CD4-positive, alpha-beta T cell treated with Interleukin-12 subunit alpha and Interleukin-12 subunit beta, for 1 hour (primary cell): ENCODE measurements around the gene PIGC.
"Not testable (repeated sequence)": the region's sequence is repeated elsewhere in the genome, so short reads cannot be mapped to it uniquely, and the experiment has no call there.

ENCODE experiments used
- DNase-seq: peaks from one replicate; pipeline ENCODE4 v3.0.0-alpha.2; 2020

The PIGC gene

GRCh38 chr1:172465617-172466016 lies 21.7 kb upstream of the PIGC start:
- no peak for DNase-seq

- DNase-seq = no peak
These were observed 17.0 kb upstream of the PIGC start for GRCh38 chr1:172460887-172461315.

- DNase-seq = no peak
These were observed 16.3 kb upstream of the PIGC start for GRCh38 chr1:172460177-172460576.

- DNase-seq = no peak
These were observed 13.7 kb upstream of the PIGC start for GRCh38 chr1:172457479-172458130.

- no peak for DNase-seq
These were observed 12.5 kb upstream of the PIGC start for GRCh38 chr1:172456344-172456769.

GRCh38 chr1:172455451-172455850 lies 11.6 kb upstream of the PIGC start:
- DNase-seq = no peak

- DNase-seq = no peak
These were observed 9.7 kb upstream of the PIGC start for GRCh38 chr1:172453607-172454006.

GRCh38 chr1:172453153-172453545 lies 9.3 kb upstream of the PIGC start:
- DNase-seq = no peak

GRCh38 chr1:172452536-172453152 lies 8.8 kb upstream of the PIGC start:
- no peak for DNase-seq

- no peak for DNase-seq
These were observed 7.2 kb upstream of the PIGC start for GRCh38 chr1:172451002-172451443.

- no peak for DNase-seq
These were observed 6.6 kb upstream of the PIGC start for GRCh38 chr1:172450524-172450885.

GRCh38 chr1:172449585-172450523 lies 6.0 kb upstream of the PIGC start:
- peak; percentile 61 for DNase-seq

GRCh38 chr1:172448995-172449584 lies 5.2 kb upstream of the PIGC start:
- no peak for DNase-seq

GRCh38 chr1:172447641-172448040 lies 3.8 kb upstream of the PIGC start:
- DNase-seq = no peak

- no peak for DNase-seq
These were observed 2.7 kb upstream of the PIGC start for GRCh38 chr1:172446547-172446946.

- no peak for DNase-seq
These were observed 865 bp downstream of the PIGC start for GRCh38 chr1:172442843-172443565.

- no peak for DNase-seq
These were observed 1.5 kb downstream of the PIGC start for GRCh38 chr1:172442404-172442803.

GRCh38 chr1:172437183-172437582 lies 6.7 kb downstream of the PIGC start:
- not testable (repeated sequence) for DNase-seq

- DNase-seq = peak; percentile 26
These were observed 12.1 kb downstream of the PIGC start for GRCh38 chr1:172431721-172432192.

- no peak for DNase-seq
These were observed 12.7 kb downstream of the PIGC start for GRCh38 chr1:172431204-172431603.

- no peak for DNase-seq
These were observed 13.8 kb downstream of the PIGC start for GRCh38 chr1:172430128-172430454.

- DNase-seq = peak; percentile 67
These were observed 14.3 kb downstream of the PIGC start for GRCh38 chr1:172429331-172430127.
